ENCODE data around the gene TRPV5.

The TRPV5 gene

DNA sequence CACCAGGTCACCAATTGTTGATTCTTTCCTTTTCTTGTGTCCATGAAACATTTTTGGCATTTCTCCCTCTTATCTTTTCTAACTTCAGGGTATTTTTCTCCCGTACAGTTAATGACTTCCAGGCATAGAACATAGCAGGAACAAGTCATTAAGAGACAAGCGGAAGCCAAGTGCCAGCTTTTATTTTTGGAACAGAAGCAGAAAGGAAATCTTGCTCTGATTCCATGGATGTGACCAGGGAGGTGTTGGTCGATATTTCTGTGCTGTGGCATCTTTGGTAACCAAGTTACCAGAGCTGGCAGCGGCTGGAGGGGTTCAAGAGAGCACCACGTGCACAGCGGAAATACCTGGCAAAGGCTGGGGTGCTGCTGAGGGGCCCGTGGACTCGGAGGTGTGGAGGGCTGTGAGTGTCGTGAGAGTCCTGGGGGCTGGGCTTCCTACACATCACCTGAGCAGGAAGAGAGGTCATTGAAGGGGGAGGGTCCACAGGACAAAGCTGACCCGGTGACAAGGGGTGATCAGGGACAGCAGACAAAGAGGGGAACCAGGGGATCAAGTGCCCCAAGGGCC is 7.5 kb upstream of the TRPV5 start:
- DNase-seq (ENCODE audit: low read depth) = no peak

GRCh38 chr7:142939226-142939910 is 5.8 kb upstream of the TRPV5 start, which contains the start of gene LLCFC1:
Gene LLCFC1, plus strand, starts transcription at chr7:142939484. Its CDS starts 138 bp downstream, at chr7:142939622.
- no peak for DNase-seq (ENCODE audit: low read depth)

- no peak for DNase-seq (ENCODE audit: low read depth)
These were observed 5.1 kb upstream of the TRPV5 start for GRCh38 chr7:142938611-142939010.

- DNase-seq (ENCODE audit: low read depth) = no peak
These were observed 2.5 kb upstream of the TRPV5 start for GRCh38 chr7:142935941-142936565.

DNA sequence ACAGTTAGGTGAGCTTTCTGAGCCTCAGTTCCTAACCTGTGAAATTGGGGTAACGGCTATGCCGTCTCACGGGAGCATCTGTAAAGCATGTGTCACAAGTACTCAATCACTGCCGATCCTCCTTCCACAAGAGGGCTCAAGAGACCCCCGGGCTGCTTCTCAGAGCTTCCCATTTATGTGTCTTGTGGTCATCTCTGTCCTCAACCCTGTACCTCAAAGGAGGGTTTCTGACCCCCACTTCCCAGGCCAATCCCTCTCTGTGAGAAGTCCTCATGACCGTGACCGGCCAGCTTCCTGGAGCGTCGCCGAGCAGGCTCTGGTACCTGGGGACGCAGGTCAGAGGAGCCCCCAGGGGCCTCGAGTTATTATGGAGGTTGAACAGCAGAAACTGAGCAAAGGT is 510 bp upstream of the TRPV5 start:
- DNase-seq (ENCODE audit: low read depth) = no peak

- no peak for DNase-seq (ENCODE audit: low read depth)
These were observed 462 bp downstream of the TRPV5 start for GRCh38 chr7:142933092-142933475.

DNA sequence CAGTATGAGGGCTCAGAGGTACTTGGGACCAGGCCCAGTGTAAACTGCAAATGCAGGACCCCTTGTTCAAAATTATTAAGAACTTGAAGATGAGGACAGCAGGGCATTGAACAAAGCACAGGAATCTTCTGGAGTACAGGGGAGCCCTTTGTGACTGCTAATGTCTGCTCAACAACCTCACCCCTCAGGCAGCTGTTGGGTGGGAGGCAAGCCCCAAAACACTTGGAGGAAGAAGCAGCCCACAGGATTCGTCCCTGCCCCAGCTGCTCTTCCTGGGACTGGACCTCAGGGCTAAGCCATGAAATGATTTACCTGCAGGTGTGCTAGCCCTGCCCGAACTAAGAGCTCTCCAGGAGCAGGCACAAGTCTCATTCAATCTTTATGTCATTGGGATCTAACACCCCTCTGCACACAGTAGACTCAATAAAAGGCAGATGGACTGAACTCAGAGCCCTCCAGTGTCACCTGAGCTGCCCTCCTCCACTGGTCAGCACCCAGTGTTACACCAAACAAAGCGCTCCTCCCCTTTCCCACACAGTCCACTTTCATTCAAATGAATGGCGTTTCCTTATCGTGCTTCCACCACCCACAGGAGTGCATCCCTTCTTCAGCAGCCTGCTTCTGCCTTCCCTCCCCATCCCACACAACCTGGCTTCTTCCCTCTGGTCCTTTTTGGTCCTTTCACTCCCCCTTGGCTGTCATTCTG is 1.0 kb downstream of the TRPV5 start:
- DNase-seq (ENCODE audit: low read depth) = no peak

GRCh38 chr7:142930126-142930730 is 3.3 kb downstream of the TRPV5 start:
- DNase-seq (ENCODE audit: low read depth) = no peak

GRCh38 chr7:142927949-142928348 is 5.6 kb downstream of the TRPV5 start:
- no peak for DNase-seq (ENCODE audit: low read depth)

DNA sequence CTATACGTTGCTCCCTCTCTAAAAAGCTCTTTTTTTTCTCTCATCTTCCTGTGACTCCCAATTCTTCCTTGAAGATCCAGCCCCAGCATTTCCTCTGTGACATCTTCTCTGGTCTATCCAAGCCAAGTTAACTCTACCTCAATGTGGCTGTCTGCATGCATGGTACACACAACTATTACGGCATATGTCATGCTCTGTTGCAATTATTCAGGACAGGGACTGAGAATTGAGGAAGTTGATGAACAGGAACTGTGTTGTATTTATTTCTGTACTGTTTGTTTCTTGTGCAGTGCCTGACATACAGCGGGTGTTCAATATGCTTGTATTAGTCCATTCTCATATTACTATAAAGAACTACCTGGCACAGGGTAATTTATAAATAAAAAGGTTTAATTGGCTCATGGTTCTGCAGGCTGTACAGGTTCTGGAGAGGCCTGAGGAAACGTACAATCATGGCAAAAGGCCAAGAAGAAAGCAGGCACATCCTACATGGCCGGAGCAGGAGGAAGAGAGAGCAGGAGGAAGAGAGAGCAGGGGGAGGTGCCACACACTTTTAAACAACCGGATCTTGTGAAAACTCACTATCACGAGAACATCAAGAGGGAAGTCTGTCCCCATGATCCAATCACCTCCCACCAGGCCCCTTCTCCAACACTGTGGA is 6.3 kb downstream of the TRPV5 start:
- no peak for DNase-seq (ENCODE audit: low read depth)

GRCh38 chr7:142925413-142925812 is 8.1 kb downstream of the TRPV5 start:
- no peak for DNase-seq (ENCODE audit: low read depth)

DNA sequence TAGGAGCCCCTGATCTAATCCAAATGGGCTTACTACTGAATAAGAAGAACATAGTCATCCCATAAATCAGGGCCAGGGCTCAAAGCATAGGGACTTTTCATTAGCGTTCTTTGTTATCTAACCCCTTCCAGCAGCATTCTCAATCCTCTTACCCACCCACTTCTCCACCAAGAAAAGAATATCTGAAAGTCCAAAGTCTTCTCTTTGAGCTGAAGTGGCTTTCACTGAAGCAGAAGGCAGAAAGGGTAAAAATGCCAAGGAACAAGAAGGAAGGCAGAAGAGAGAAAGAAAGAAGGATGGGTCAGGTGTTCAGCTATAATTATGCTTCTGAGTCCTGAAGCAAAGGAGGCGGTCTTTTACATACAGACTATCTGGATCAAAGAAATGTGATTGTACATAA is 10.2 kb downstream of the TRPV5 start:
- no peak for DNase-seq (ENCODE audit: low read depth)

DNA sequence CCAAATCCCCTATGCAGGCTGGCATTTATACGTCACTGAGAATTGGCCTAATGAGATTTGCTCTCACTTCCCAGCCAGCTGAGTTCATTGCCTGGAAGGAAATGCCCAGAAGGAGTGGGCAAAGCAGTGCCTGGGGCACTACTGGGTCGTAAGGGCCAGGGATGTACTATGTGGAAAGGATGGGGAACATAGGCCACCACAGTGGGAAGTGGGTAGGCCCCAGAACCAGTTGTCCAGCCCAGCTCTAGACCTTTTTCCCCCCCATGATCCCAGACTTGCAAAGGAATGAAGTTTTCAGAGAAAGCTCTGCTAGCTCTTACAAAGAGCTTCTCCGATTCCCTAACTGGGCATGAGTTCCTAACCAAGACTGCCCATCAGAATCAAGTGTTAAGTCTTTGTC is 13.9 kb downstream of the TRPV5 start:
- no peak for DNase-seq (ENCODE audit: low read depth)

DNA sequence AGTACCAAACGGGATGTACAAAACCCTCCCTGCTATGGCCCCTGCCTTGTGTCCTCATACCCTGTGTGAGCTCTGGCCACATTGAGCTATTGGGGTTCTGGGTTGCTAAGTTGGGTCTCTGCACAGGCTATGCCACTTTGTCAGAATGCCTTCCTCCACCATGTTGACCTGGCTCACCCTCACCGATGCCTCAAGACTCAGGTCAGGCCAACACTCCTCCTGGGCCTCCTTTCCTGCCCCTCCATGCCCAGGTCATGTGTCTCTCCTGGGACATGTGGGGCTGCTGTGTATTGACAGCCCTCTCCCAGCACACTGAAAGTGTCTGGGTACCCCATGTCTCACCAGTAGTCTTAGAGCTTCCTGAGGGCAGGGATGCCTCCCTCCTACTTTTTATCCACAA is 14.6 kb downstream of the TRPV5 start:
- DNase-seq (ENCODE audit: low read depth) = no peak

GRCh38 chr7:142917447-142917846 is 16.1 kb downstream of the TRPV5 start:
- no peak for DNase-seq (ENCODE audit: low read depth)

DNA sequence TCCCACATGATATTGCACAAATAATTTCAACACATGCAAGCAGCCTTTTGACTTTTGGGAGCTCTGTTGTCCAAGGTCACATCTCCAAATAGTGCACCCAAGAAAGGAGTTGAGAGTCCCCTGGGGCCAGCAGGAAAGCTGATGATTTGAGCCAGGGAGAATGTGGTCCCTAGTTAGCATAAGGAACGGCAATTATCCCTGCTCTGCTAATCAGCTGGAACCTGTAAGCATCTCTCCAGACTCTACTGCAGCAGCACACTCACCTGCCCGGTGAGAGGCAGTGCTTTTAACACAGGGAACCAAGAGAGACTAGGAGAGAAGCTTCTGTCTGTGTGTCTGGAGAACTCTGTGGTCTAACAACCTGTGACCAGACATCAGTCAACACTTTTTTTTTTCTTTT is 17.0 kb downstream of the TRPV5 start:
- DNase-seq (ENCODE audit: low read depth) = no peak

DNA sequence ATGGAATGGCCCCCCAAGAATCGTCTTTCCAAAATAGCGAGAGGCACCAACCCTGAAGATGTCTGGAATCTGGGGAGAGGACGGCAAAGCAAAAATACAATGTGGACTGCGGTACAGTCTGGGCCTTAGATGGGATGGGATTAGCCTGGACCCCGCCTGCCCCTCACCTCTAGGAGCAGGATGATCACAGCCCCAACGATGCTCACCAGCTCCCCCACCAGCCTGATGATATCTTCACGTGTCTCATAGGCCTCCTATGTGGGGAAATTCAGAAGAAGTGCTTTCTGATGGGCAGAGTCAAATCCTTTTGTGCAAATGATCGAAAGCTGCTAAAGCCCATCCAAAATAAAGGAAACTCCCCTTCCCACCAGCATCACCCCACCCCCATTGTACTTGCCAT is 18.2 kb downstream of the TRPV5 start:
- DNase-seq (ENCODE audit: low read depth) = no peak

- DNase-seq (ENCODE audit: low read depth) = no peak
These were observed 19.4 kb downstream of the TRPV5 start for GRCh38 chr7:142914121-142914520.

GRCh38 chr7:142913566-142913965 is 20.0 kb downstream of the TRPV5 start:
- no peak for DNase-seq (ENCODE audit: low read depth)

DNA sequence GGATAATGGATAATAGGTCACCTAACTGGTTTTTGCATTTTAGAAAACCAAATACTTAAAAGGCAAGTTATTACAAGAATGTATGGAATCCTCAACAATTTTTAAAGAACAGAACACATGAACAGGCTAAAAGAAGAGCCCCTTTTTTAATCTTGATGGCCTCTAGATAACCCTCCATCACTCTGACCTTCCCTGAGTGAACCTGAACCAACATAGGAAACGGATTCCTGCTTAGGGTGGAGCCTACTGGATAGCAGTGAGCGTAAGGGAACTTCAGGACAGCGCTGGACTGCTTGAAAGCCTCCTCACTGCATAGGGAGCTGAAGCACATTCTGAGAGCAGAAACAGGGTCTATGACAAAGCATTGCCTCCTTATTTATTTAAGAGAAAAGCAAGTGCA is 20.5 kb downstream of the TRPV5 start:
- DNase-seq (ENCODE audit: low read depth) = no peak

DNA sequence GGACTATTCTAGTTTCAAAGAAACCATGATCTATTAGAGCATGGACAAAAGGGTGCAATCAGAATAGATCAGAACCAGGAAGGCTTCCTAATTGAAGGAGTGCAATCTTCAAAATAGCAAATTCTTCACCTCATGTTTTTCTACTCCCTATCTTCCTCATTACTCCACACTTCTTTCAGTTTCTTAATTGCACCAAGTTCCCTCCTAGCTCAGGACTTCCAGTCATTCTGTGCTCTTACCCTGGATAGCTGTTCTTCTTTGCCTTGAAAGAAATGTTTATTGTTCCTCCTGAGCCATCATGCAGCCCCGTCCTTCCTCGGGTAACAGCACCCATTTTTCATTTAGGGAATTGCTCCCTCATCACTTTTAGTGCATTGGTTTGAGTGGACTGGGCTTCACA is 23.1 kb downstream of the TRPV5 start:
- no peak for DNase-seq (ENCODE audit: low read depth)

DNA sequence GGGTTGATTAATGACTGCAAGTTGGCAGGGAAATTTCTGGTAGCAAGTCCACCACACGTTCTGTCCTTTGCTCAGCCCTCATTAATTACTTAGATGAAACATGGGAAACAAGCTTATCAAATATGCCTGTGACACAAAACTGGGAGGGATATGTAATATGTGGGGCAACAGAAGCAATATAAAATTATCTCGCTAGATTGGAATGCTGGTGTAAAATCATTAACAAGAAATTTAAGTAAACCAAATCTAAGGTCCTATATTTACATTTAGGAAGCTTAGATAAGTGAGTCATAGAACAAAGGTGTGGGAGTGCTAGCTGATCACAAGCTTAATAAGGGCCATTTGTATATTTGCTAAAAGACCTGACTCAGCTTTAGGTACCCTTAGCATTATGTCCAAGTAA is 23.5 kb downstream of the TRPV5 start:
- no peak for DNase-seq (ENCODE audit: low read depth)

Data from stimulated activated CD4-positive, alpha-beta T cell treated with anti-CD3 and anti-CD28 coated beads, Interleukin-2, amount 100 ng/mL, for 4 hours (primary cell).